T-cell (primary cell): ENCODE measurements around the gene TYMS. TPM values are rescaled to one million over a fixed set of nuclear protein-coding genes. Genes with fewer than 3 reads are reported as not detected.

Source experiments
- ATAC-seq, 4 experiments: fragments of 200-7000 bp in 3 of 4; fragments of 150-1000 bp in 1 of 4; cut with Tn5 transposase; replicated peaks in 1 of 4; 1 replicate in 3 of 4; 2 replicates in 1 of 4; pipeline ENCODE4 v1.10.0; 2021; ENCODE audit warnings: moderate library complexity in 3 of 4, mild to moderate bottlenecking in 2 of 4, moderate number of reproducible peaks in 1 of 4
- CTCF ChIA-PET, 2 donors: fragments of 300-600 bp; sonication (Branson Sonifier 250); formaldehyde crosslinking; loops; one replicate each; lab custom pipeline; 2022; ENCODE audit warnings: antibody characterized with exemption in 2 of 2; lab: Charles Lee
- POLR2A ChIA-PET, 2 donors: fragments of 300-600 bp; sonication (Branson Sonifier 250); formaldehyde crosslinking; loops; one replicate each; lab custom pipeline; 2022; ENCODE audit warnings: antibody characterized with exemption in 2 of 2; lab: Charles Lee
- DNase-seq, 35 experiments: peaks; one replicate each; pipeline versions ENCODE4 v3.0.0 to v3.0.0-alpha.2; 2013 to 2023
- H3K27ac ChIP-seq: one replicate; pipeline ENCODE4 v1.5.1; 2013; ENCODE audit warnings: low read length
- H3K27me3 ChIP-seq, 2 experiments: replicated peaks in 1 of 2; 1 replicate in 1 of 2; 2 replicates in 1 of 2; pipeline versions ENCODE4 v1.6.1 to v1.7.0; 2013; ENCODE audit warnings: low read length in 1 of 2, mixed read lengths in 1 of 2; ENCODE audit not compliant: control insufficient read depth in 2 of 2, insufficient read depth in 2 of 2; ENCODE audit errors: extremely low read depth in 1 of 2
- H3K36me3 ChIP-seq, 2 donors: 1 replicate in 1 of 2; 2 replicates in 1 of 2; pipeline versions ENCODE4 v1.6.1 to v1.7.0; 2013; ENCODE audit warnings: low read length in 1 of 2; ENCODE audit not compliant: control insufficient read depth in 2 of 2, insufficient read depth in 1 of 2; ENCODE audit errors: extremely low read depth in 1 of 2
- H3K4me1 ChIP-seq, 2 experiments: 1 replicate in 1 of 2; 2 replicates in 1 of 2; pipeline versions ENCODE4 v1.6.1 to v1.7.0; 2013; ENCODE audit warnings: low read length in 2 of 2, mixed read lengths in 1 of 2; ENCODE audit not compliant: insufficient read depth in 2 of 2, control insufficient read depth in 1 of 2; ENCODE audit errors: extremely low read depth in 1 of 2
- H3K4me3 ChIP-seq, 2 donors: 1 replicate in 1 of 2; 2 replicates in 1 of 2; pipeline versions ENCODE4 v1.5.1 to v1.7.0; 2013; ENCODE audit warnings: mild to moderate bottlenecking in 2 of 2, low read length in 1 of 2, moderate library complexity in 1 of 2; ENCODE audit not compliant: control insufficient read depth in 1 of 2; ENCODE audit errors: extremely low read depth in 1 of 2
- H3K9me3 ChIP-seq: 2 replicates; pipeline ENCODE4 v1.7.0; 2013
- H3K27ac Mint-ChIP-seq, 2 donors: one replicate each; pipeline ENCODE4 v1.8.0; 2020 to 2021; ENCODE audit warnings: mild to moderate bottlenecking in 2 of 2, mixed read lengths in 2 of 2
- H3K27me3 Mint-ChIP-seq, 2 donors: one replicate each; pipeline ENCODE4 v1.8.0; 2021 to 2022; ENCODE audit warnings: mixed read lengths in 2 of 2
- H3K36me3 Mint-ChIP-seq: one replicate; pipeline ENCODE4 v1.8.0; 2021; ENCODE audit warnings: mixed read lengths
- H3K4me1 Mint-ChIP-seq, 3 donors: one replicate each; pipeline ENCODE4 v1.8.0; 2020 to 2022; ENCODE audit warnings: mixed read lengths in 3 of 3, mild to moderate bottlenecking in 1 of 3
- H3K4me3 Mint-ChIP-seq, 3 donors: one replicate each; pipeline ENCODE4 v1.8.0; 2020 to 2022; ENCODE audit warnings: mild to moderate bottlenecking in 3 of 3, mixed read lengths in 3 of 3, moderate library complexity in 3 of 3
- H3K9me3 Mint-ChIP-seq, 3 donors: one replicate each; pipeline ENCODE4 v1.8.0; 2020 to 2022; ENCODE audit warnings: mixed read lengths in 3 of 3
- WGBS: methylation state at CpG from one replicate; pipeline ENCODE4 v1.1.5; 2013; ENCODE audit warnings: missing lambda C conversion rate; ENCODE audit not compliant: insufficient coverage; 5-methylcytosine and 5-hydroxymethylcytosine counted together
- total RNA-seq, 35 experiments: library from RNA in 6 of 35; stranded (reverse) in 6 of 35; fragments of 120-200 nt in 1 of 35; gene quantifications; one replicate each; pipeline versions ENCODE4 v1.2.1 to v1.2.4 and lab custom pipeline; 2013 to 2026

The TYMS gene
- total RNA-seq, 5 donors from 2014 or later (not counting 1 experiment from before 2014, with no cell fraction given), result 1.8 to 9.7 (median 3.3) TPM

DNA sequence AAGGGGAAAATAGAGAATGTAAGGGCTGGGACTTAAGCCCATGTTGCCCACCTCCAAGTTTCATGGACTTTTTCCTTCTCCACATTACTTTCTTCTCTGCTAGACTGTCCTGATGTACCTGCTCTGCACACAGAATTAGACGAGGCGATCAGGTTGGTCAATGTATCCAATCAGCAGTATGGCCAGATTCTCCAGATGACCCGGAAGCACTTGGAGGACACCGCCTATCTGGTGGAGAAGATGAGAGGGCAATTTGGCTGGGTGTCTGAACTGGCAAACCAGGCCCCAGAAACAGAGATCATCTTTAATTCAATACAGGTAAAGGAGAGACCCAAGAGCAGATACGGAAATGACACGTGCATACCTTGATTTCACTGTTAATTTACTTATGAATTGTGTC is 16.2 kb upstream of the TYMS start:
- CTCF ChIA-PET, result interaction anchor here in 1 of 2 donors (1.7 kb wide), 1 partner anchor 17 kb away, joined by 5 read pairs; no protein-coding TSS in a partner anchor
- H3K9me3 ChIP-seq, result no peaks in the 10 kb centered on the region
- H3K27ac ChIP-seq, result no peak overlapping the region
- no peak for ATAC-seq
- no peaks in the 10 kb centered on the region for H3K36me3 Mint-ChIP-seq
- no peak overlapping the region for H3K4me3 Mint-ChIP-seq
- DNase-seq, result no peak
- no peaks in the 10 kb centered on the region for H3K4me1 ChIP-seq
- H3K36me3 ChIP-seq, result no peaks in the 10 kb centered on the region
- no peaks in the 10 kb centered on the region for H3K27me3 ChIP-seq
- POLR2A ChIA-PET, result no interaction called here
- no peak overlapping the region for H3K4me3 ChIP-seq
- H3K4me1 Mint-ChIP-seq, result no peaks in the 10 kb centered on the region
- no CpG with 5 or more reads among the region's 6 CpGs for WGBS
- H3K27me3 Mint-ChIP-seq, result peaks cover 0 to 3% of the 10 kb centered on the region in 2 donors
- H3K9me3 Mint-ChIP-seq, result no peaks in the 10 kb centered on the region
- H3K27ac Mint-ChIP-seq, result no peak overlapping the region

DNA sequence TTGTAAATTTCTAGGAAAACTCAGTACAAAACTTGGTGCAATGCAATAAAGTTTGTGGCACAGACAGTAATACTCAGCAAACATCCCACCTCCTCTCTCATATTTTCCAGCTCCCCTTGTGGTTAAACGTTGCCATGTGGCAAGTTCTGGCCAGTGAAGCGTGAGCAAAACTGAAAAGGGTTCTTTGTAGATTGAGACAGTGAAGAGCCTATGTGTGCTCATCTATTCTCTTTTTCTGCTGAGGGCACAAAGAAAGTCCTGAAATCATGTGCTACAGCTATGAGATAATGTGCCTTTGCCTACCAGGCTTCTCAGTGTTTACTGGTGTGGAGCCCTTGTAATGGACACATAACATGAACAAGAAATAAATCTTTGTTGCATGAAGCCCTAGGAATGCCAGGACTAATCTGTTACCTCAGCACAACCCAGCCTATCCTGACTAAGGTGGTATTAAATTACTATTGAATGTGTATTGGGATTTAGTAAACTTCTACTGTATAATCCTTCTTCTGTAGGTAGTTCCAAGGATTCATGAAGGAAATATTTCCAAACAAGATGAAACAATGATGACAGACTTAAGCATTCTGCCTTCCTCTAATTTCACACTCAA is 13.0 kb upstream of the TYMS start:
- Histone ChIP-seq H3K4me1 (no peaks in the 10 kb centered on the region), H3K27me3 (no peaks in the 10 kb centered on the region), H3K27ac (no peak overlapping the region), H3K4me3 (no peak overlapping the region), H3K36me3 (no peaks in the 10 kb centered on the region), H3K9me3 (no peaks in the 10 kb centered on the region)
- H3K4me3 Mint-ChIP-seq, result no peak overlapping the region
- ChIA-PET POLR2A (no interaction called here), CTCF (interaction anchor here in 1 of 2 donors (1.6 kb wide), 1 partner anchor 20 kb away, joined by 3 read pairs; no protein-coding TSS in a partner anchor)
- no peak overlapping the region for H3K27ac Mint-ChIP-seq
- H3K9me3 Mint-ChIP-seq, result no peaks in the 10 kb centered on the region
- no peaks in the 10 kb centered on the region for H3K4me1 Mint-ChIP-seq
- DNase-seq (no peak), ATAC-seq (no peak)
- peaks cover 0 to 3% of the 10 kb centered on the region in 2 donors for H3K27me3 Mint-ChIP-seq
- WGBS, result 17% methylated on average over 2 of the region's 2 CpGs
- no peaks in the 10 kb centered on the region for H3K36me3 Mint-ChIP-seq

DNA sequence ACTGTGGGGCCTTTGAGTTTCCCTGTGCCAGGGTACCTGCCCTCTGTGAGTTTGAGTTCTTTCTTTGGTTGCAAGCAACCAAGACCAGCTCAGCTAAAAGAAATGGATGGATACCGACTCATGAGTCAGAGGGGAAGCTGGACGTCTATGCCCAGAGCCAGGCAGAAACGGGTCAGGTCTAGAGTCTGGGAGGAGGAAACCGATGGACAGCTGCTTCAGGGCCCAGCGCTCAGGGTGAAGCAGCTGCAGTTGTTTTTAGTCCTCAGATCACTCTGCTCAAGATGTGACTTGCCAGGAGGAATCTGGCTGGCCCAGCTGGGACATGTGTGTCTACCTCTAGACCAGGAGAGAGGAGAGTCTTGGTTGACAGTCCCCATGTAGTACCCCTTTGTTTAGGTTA is 10.1 kb upstream of the TYMS start:
- Mint-ChIP-seq H3K4me3 (no peak overlapping the region), H3K4me1 (peaks cover 4 to 8% (median 6%) of the 10 kb centered on the region in 3 donors), H3K36me3 (no peaks in the 10 kb centered on the region), H3K27ac (no peak overlapping the region), H3K9me3 (no peaks in the 10 kb centered on the region), H3K27me3 (peaks cover 2 to 7% of the 10 kb centered on the region in 2 donors)
- Histone ChIP-seq H3K4me1 (no peaks in the 10 kb centered on the region), H3K4me3 (no peak overlapping the region), H3K36me3 (no peaks in the 10 kb centered on the region), H3K9me3 (no peaks in the 10 kb centered on the region), H3K27me3 (no peaks in the 10 kb centered on the region), H3K27ac (no peak overlapping the region)
- DNase-seq (no peak), ATAC-seq (no peak)
- ChIA-PET CTCF (no interaction called here), POLR2A (interaction anchor here in 1 of 2 donors (0.6 kb wide), 1 partner anchor 54 kb away, joined by 6 read pairs; no protein-coding TSS in a partner anchor)
- WGBS, result 98% methylated on average over 5 of the region's 5 CpGs

DNA sequence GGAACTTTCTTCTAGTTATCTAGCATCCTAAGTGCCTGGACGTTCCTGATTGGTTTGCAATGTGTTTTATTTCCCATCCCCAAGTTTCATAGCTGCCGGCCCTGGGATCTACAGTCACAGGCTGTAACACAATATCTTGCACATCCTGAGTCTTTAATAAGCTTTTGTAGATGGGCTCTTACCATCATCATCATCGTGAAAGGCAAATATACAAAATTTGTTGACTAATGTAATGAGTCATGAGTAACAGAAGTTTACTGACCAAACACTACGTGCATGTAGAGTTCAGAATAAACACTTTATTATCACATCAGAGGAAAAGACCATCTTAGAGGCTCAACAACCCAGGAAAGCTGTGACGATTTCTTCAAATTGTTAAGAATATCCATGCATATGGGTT is 8.1 kb upstream of the TYMS start:
- H3K36me3 ChIP-seq, result no peaks in the 10 kb centered on the region
- ChIA-PET CTCF (no interaction called here), POLR2A (no interaction called here)
- Mint-ChIP-seq H3K9me3 (no peaks in the 10 kb centered on the region), H3K27me3 (peaks cover 12% of the 10 kb centered on the region in 2 donors), H3K4me3 (no peak overlapping the region), H3K27ac (no peak overlapping the region), H3K36me3 (no peaks in the 10 kb centered on the region), H3K4me1 (peaks cover 4 to 8% (median 6%) of the 10 kb centered on the region in 3 donors)
- H3K4me1 ChIP-seq, result no peaks in the 10 kb centered on the region
- WGBS, result no CpG with 5 or more reads among the region's 5 CpGs
- no peak overlapping the region for H3K4me3 ChIP-seq
- peaks cover 0 to 5% of the 10 kb centered on the region in 2 experiments for H3K27me3 ChIP-seq
- H3K27ac ChIP-seq, result no peak overlapping the region
- no peak for ATAC-seq
- DNase-seq, result no peak
- no peaks in the 10 kb centered on the region for H3K9me3 ChIP-seq

DNA sequence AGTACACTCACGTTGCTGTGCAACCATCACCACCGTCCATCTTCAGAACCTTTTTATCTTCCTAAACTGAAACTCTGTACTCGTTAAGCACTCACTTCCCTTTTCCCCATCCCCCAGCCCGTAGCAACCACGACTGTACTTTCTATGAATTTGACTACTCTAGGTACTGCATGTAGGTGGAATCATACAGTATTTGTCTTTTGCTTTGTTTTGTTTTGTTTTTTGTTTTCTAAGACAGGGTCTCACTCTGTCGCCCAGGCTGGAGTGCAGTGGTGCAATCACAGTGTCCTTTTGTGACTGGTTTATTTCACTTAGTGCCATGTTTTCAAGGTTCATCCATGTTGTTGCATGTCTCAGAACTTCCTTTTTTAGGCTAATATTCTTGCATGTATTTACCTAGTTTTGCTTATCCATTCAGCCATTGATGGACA is 7.0 kb upstream of the TYMS start:
- no peak overlapping the region for H3K4me3 ChIP-seq
- Mint-ChIP-seq H3K9me3 (no peaks in the 10 kb centered on the region), H3K36me3 (no peaks in the 10 kb centered on the region), H3K4me3 (peak overlapping the region in 2 of 3 donors; percentile 13 to 18), H3K27ac (no peak overlapping the region), H3K27me3 (peaks cover 13 to 19% of the 10 kb centered on the region in 2 donors), H3K4me1 (peaks cover 4 to 8% (median 6%) of the 10 kb centered on the region in 3 donors)
- H3K4me1 ChIP-seq, result no peaks in the 10 kb centered on the region
- WGBS, result 4% methylated on average over 3 of the region's 6 CpGs
- H3K27ac ChIP-seq, result no peak overlapping the region
- peaks cover 0 to 15% of the 10 kb centered on the region in 2 experiments for H3K27me3 ChIP-seq
- DNase-seq (peak in 1 of 35 experiments; percentile 11), ATAC-seq (peak in 1 of 4 experiments; percentile 43)
- H3K9me3 ChIP-seq, result no peaks in the 10 kb centered on the region
- no peaks in the 10 kb centered on the region for H3K36me3 ChIP-seq
- ChIA-PET POLR2A (no interaction called here), CTCF (no interaction called here)

DNA sequence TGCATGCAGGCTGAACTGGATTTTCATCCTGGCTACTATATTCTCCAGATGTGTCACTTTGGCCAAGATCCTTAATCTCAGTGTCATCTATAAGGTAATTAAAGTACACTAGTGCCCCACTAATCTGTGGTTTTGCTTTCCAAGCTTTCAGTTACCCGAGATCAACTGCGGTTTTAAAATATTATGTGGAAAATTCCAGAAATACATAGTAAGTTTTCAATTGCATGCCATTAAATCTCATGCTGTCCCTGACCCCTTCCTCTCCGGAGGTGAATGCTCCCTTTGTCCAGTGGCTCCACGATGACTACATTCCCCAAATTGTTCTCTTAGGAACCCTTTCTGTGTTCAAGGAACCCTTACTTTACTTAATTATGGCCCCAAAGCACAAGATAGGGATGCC is 5.3 kb upstream of the TYMS start:
- Mint-ChIP-seq H3K4me1 (peaks cover 6 to 9% (median 8%) of the 10 kb centered on the region in 3 donors), H3K9me3 (no peaks in the 10 kb centered on the region), H3K4me3 (no peak overlapping the region), H3K36me3 (no peaks in the 10 kb centered on the region), H3K27ac (no peak overlapping the region), H3K27me3 (peaks cover 27% of the 10 kb centered on the region in 2 donors)
- no CpG with 5 or more reads among the region's 4 CpGs for WGBS
- ATAC-seq, result no peak
- Histone ChIP-seq H3K27ac (no peak overlapping the region), H3K27me3 (peaks cover 0 to 29% of the 10 kb centered on the region in 2 experiments), H3K36me3 (no peaks in the 10 kb centered on the region), H3K9me3 (no peaks in the 10 kb centered on the region), H3K4me1 (peaks cover 0 to 3% of the 10 kb centered on the region in 2 experiments), H3K4me3 (no peak overlapping the region)
- no peak for DNase-seq
- POLR2A ChIA-PET, result no interaction called here
- CTCF ChIA-PET, result no interaction called here
